Measurements from ENCODE around the gene CCT2.

DNA sequence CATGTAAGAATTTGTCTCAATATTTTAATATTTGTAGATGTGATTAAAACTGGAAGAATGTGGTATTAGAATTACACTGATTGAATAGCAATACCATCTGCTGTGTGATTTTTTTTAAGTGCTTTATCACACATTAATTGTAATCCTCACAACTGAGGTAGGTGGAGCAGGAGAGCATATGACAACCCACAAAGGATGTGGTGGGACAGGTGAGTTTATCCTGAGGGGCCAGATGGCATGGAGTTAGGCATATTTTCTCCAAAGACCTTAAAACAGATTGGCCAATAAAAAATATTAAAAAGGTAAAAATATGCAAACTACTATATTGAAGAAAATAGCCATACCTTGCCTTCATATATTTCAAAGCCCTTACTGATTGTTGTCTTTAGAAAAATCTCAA is 17.7 kb downstream of the CCT2 start:
- TF ChIP-seq CTCF (IDR thresholded peaks at IDR 0.05; ENCODE audit: poor library complexity, severe bottlenecking), result no peak
- no peak for TF ChIP-seq MXI1 (conservative IDR thresholded peaks at IDR 0.05; ENCODE audit: poor library complexity, severe bottlenecking)
- TF ChIP-seq POLR2AphosphoS5 (IDR thresholded peaks at IDR 0.05), result no peak

All from neural cell (in vitro differentiated cells).